ENCODE results near the gene ITPK1. TPM values are rescaled to one million over a fixed set of nuclear protein-coding genes. Genes with fewer than 3 reads are reported as not detected.

Gene ITPK1
- polyA plus RNA-seq, 2 of the 4 experiments (the other 2 are of a cell fraction): 46.2 to 47.0 TPM

- CTCF ChIA-PET: interaction anchor here (0.6 to 1.8 kb wide), 8 partner anchors 12 to 557 kb away, joined by 3 to 6 read pairs (median 3); no protein-coding TSS in a partner anchor
- WGBS (ENCODE audit: missing lambda C conversion rate): 54% methylated on average over 6 of the region's 6 CpGs
- Histone ChIP-seq H3K27ac (peak overlapping the region; percentile 75 to 89), H3K4me1 (peaks cover 88% of the 10 kb centered on the region), H3K9me3 (no peaks in the 10 kb centered on the region), H3K4me2 (peak overlapping the region; percentile 61), H3K4me3 (no peak overlapping the region)
- ATAC-seq (peak; percentile 5 to 35; a peak in 3 of 6 replicates), FAIRE-seq (no peak), DNase-seq (ENCODE audit: low read depth in 1 of 2, low spot score in 1 of 2) (no peak)
- TF ChIP-seq TFCP2L1 (CRISPR knock-in tag; IDR thresholded peaks at IDR 0.05): no peak
- no peak for TF ChIP-seq HOXB5 (CRISPR knock-in tag; IDR thresholded peaks at IDR 0.05)
- no peak for TF ChIP-seq CTCF (IDR thresholded peaks at IDR 0.05)
- TF ChIP-seq ZNF302 (CRISPR knock-in tag; IDR thresholded peaks at IDR 0.05): no peak
- no peak for TF ChIP-seq HEYL (CRISPR knock-in tag; IDR thresholded peaks at IDR 0.05)
- TF ChIP-seq POLR2AphosphoS2 (conservative IDR thresholded peaks at IDR 0.05; ENCODE audit: low read length): no peak
- POLR2A ChIA-PET: interaction anchor here (1.0 kb wide), 1 partner anchor 10 kb away, joined by 3 read pairs; no protein-coding TSS in a partner anchor
Observed at GRCh38 chr14:93033084-93033982, 82.4 kb downstream of the ITPK1 start.

- TF ChIP-seq MAFK (IDR thresholded peaks at IDR 0.05; ENCODE audit: partially characterized antibody): no peak
- TF ChIP-seq GATA3 (IDR thresholded peaks at IDR 0.05; ENCODE audit: borderline replicate concordance): peak; percentile 45; the same call in 1 of the 2 replicates
- peak; percentile 63 for TF ChIP-seq MAX (IDR thresholded peaks at IDR 0.05)
- peak; percentile 6; the same call in 1 of the 3 replicates for TF ChIP-seq SMC3 (IDR thresholded peaks at IDR 0.05)
- ATAC-seq (peak in 1 of 2 experiments; percentile 49; a peak in 3 of 6 replicates), FAIRE-seq (no peak), DNase-seq (ENCODE audit: low read depth in 1 of 2, low spot score in 1 of 2) (peak in 1 of 2 experiments; percentile 81)
- H3K9me3 ChIP-seq: no peaks in the 10 kb centered on the region
- WGBS (ENCODE audit: missing lambda C conversion rate): 45% methylated on average over 10 of the region's 11 CpGs
- ChIA-PET POLR2A (interaction anchor here (1.0 kb wide), 1 partner anchor 11 kb away, joined by 3 read pairs; no protein-coding TSS in a partner anchor), CTCF (interaction anchor here (0.6 to 1.5 kb wide), 6 partner anchors 45 to 558 kb away, joined by 3 to 5 read pairs (median 3); no protein-coding TSS in a partner anchor)
- no peak overlapping the region for H3K4me3 ChIP-seq
- H3K27ac ChIP-seq: peak overlapping the region; percentile 75 to 89
- H3K4me2 ChIP-seq: peak overlapping the region; percentile 61
- H3K4me1 ChIP-seq: peaks cover 81% of the 10 kb centered on the region
Observed at GRCh38 chr14:93032421-93032936, 83.2 kb downstream of the ITPK1 start.

GRCh38 chr14:93031505-93032315 lies 84.0 kb downstream of the ITPK1 start:
- FAIRE-seq: no peak
- H3K4me2 ChIP-seq: peak overlapping the region; percentile 61

GRCh38 chr14:93030761-93031160 lies 85.0 kb downstream of the ITPK1 start:
- Histone ChIP-seq H3K4me1 (peaks cover 66% of the 10 kb centered on the region), H3K9me3 (no peaks in the 10 kb centered on the region), H3K27ac (peak overlapping the region; percentile 75 to 89), H3K4me3 (no peak overlapping the region), H3K4me2 (peak overlapping the region; percentile 38)
- ChIA-PET CTCF (no interaction called here), POLR2A (no interaction called here)
- WGBS (ENCODE audit: missing lambda C conversion rate): 96% methylated on average over 10 of the region's 10 CpGs
- ATAC-seq (no peak), FAIRE-seq (no peak), DNase-seq (ENCODE audit: low read depth in 1 of 2, low spot score in 1 of 2) (no peak)
- TF ChIP-seq HOXB13 (CRISPR knock-in tag; IDR thresholded peaks at IDR 0.05; ENCODE audit: low read depth) (no peak), BHLHE40 (IDR thresholded peaks at IDR 0.05; ENCODE audit: low read depth, low read length) (no peak), NR3C1 (IDR thresholded peaks at IDR 0.05) (no peak), E2F6 (IDR thresholded peaks at IDR 0.05; ENCODE audit: borderline replicate concordance, low read depth) (no peak), HDAC2 (IDR thresholded peaks at IDR 0.05) (no peak), MAZ (IDR thresholded peaks at IDR 0.05; ENCODE audit: borderline replicate concordance, low read depth, low read length) (no peak), REST (IDR thresholded peaks at IDR 0.05) (no peak), GATA3 (IDR thresholded peaks at IDR 0.05; ENCODE audit: borderline replicate concordance) (no peak), POLR2A (IDR thresholded peaks at IDR 0.05; ENCODE audit: low read length) (no peak)

More at GRCh38 chr14:93031505-93032315, 84.0 kb downstream of the ITPK1 start:
- peaks cover 73% of the 10 kb centered on the region for H3K4me1 ChIP-seq
- DNase-seq (ENCODE audit: low read depth in 1 of 2, low spot score in 1 of 2) (no peak), ATAC-seq (no peak)
- H3K4me3 ChIP-seq: no peak overlapping the region
- TF ChIP-seq TFCP2L1 (CRISPR knock-in tag; IDR thresholded peaks at IDR 0.05) (no peak), ZFP36 (IDR thresholded peaks at IDR 0.05; ENCODE audit: borderline replicate concordance, partially characterized antibody) (no peak)
- H3K27ac ChIP-seq: peak overlapping the region; percentile 75 to 89
- 62% methylated on average over 15 of the region's 15 CpGs for WGBS (ENCODE audit: missing lambda C conversion rate)
- H3K9me3 ChIP-seq: no peaks in the 10 kb centered on the region
- CTCF ChIA-PET: interaction anchor here (0.7 to 1.5 kb wide), 4 partner anchors 68 to 99 kb away, joined by 3 to 5 read pairs (median 4); no protein-coding TSS in a partner anchor
- POLR2A ChIA-PET: no interaction called here
